GM12891 (cell line): Measurements from ENCODE around the gene NKX2-4.

Experiments
- PAX5 ChIP-seq: IDR thresholded peaks from 2 replicates; pipeline ENCODE4 v1.6.1; 2011; ENCODE audit warnings: low read length, moderate library complexity, mild to moderate bottlenecking; ENCODE audit not compliant: insufficient read depth, severe bottlenecking
- POLR2A ChIP-seq: IDR thresholded peaks from 2 replicates; pipeline ENCODE4 v1.6.1; 2011; ENCODE audit warnings: low read depth, low read length, control low read depth
- POLR2AphosphoS5 ChIP-seq: IDR thresholded peaks from 2 replicates; pipeline ENCODE4 v1.6.1; 2011; ENCODE audit warnings: low read depth, low read length, control low read depth
- SPI1 ChIP-seq: IDR thresholded peaks from 2 replicates; pipeline ENCODE4 v1.6.1; 2011; ENCODE audit warnings: low read depth, low read length, control low read depth
- TAF1 ChIP-seq: IDR thresholded peaks from 2 replicates; pipeline ENCODE4 v1.6.1; 2011; ENCODE audit warnings: low read depth, low read length, control low read depth

DNA sequence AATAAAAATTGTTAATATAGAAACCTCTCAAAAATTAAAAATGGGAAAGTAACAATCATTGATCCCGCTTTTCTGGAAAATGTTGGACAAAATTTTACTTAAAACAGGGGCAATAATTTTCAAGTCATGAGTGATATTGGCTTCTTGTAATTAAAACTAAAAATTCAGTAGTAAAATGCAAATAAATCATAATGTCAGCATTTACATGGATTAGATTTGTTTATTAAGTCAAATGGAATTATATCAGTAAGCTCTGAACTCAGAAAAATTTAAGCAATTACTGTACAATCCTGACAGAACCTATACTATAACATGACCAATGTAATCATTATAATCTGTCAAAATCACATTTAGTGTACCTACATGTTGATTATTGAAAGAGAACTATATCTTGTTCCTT lies 39.9 kb upstream of the NKX2-4 start:
- TF ChIP-seq POLR2AphosphoS5 (no peak), POLR2A (no peak), TAF1 (no peak), PAX5 (no peak), SPI1 (no peak)
